ENCODE results near the gene PRR12.

DNA sequence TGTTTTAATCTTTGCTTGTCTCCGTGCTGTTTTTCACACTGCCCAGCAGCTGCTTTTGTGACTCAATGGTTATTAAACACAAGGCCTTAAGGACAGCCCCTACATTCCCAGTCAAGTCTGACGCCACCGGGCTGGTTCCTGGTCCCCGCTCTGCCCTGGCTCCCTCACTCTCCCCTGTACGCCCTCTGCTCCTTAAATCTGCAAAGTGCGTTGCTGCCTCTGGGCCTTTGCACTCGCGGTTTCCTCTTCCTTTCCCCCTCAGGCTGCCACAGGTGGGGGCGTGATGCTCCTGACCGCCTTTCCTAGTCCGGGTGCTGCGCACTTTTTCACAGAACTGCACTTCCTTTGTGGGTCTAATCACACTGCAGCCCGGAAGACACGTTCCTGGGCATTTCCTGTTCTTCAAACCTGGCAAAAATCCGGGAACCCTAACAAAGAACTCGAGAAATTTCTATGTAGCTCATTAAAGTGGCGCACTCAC, 36.2 kb upstream of the PRR12 start:
- TF ChIP-seq, protein P1, sequence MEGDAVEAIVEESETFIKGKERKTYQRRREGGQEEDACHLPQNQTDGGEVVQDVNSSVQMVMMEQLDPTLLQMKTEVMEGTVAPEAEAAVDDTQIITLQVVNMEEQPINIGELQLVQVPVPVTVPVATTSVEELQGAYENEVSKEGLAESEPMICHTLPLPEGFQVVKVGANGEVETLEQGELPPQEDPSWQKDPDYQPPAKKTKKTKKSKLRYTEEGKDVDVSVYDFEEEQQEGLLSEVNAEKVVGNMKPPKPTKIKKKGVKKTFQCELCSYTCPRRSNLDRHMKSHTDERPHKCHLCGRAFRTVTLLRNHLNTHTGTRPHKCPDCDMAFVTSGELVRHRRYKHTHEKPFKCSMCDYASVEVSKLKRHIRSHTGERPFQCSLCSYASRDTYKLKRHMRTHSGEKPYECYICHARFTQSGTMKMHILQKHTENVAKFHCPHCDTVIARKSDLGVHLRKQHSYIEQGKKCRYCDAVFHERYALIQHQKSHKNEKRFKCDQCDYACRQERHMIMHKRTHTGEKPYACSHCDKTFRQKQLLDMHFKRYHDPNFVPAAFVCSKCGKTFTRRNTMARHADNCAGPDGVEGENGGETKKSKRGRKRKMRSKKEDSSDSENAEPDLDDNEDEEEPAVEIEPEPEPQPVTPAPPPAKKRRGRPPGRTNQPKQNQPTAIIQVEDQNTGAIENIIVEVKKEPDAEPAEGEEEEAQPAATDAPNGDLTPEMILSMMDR (IDR thresholded peaks at IDR 0.05), result no peak
- TF ChIP-seq POLR2A (IDR thresholded peaks at IDR 0.05), result no peak

All from Peyer's patch (tissue), 4 donors.